Left ventricle myocardium superior (tissue), 1 donor: ENCODE data around the gene C11orf58. TPM values are rescaled to one million over a fixed set of nuclear protein-coding genes. Genes with fewer than 3 reads are reported as not detected.

Experiments used
- ATAC-seq: fragments of 200-7000 bp; cut with Tn5 transposase; one replicate; pipeline ENCODE4 v1.9.1; 2020; ENCODE audit warnings: mild to moderate bottlenecking, moderate library complexity
- DNase-seq: peaks from one replicate; pipeline ENCODE4 v3.0.0-alpha.2; 2020
- intact Hi-C: fragments of 100-400 bp; cut with micrococcal nuclease; formaldehyde crosslinking; loops from one replicate; pipeline ENCODE4 v1.11.0; 2022
- long read RNA-seq: library from polyadenylated mRNA; unstranded; transcript quantifications from one replicate; pipeline ENCODE4 v2.0.0, GENCODE V29; 2021
- total RNA-seq: library from RNA; stranded (reverse); fragmentation: NEBNext Ultra II Directional; extraction: Animal tissue kit (Norgen Biotek cat#: 25700); gene quantifications from one replicate; pipeline ENCODE4 v1.2.1, GENCODE V29; 2021
- donor health status: DM: no; HTN: yes; CAD: no; lungs with severe emphysema.

The C11orf58 gene
- total RNA-seq, result 112 TPM
- long read RNA-seq, full-length matches to known transcripts, result 180 of 188 reads
- long read RNA-seq, partial matches to known transcripts, result 2 of 188 reads
- long read RNA-seq, other reads (novel, unspliced or antisense), result 6 of 188 reads

- DNase-seq, result peak; percentile 95
- intact Hi-C loops, result no loop called here
- peak; percentile 97 for ATAC-seq
Measured at GRCh38 chr11:16738193-16738946, at the start of gene C11orf58. Gene C11orf58 (plus strand): TSS chr11:16738647. CDS start chr11:16738779, 132 bp downstream.

GRCh38 chr11:16690086-16690485, 48.4 kb upstream of the C11orf58 start:
- no peak for ATAC-seq
- intact Hi-C loops, result no loop called here
- no peak for DNase-seq

GRCh38 chr11:16703795-16704194, 34.7 kb upstream of the C11orf58 start:
- intact Hi-C loops, result no loop called here
- no peak for DNase-seq
- ATAC-seq, result no peak

- ATAC-seq (no peak), DNase-seq (no peak)
- intact Hi-C loops, result no loop called here
Measured at GRCh38 chr11:16713594-16713993, 24.9 kb upstream of the C11orf58 start.

GRCh38 chr11:16722581-16723344, 15.7 kb upstream of the C11orf58 start:
- ATAC-seq, result no peak
- intact Hi-C loops, result no loop called here
- no peak for DNase-seq

GRCh38 chr11:16727806-16728205, 10.6 kb upstream of the C11orf58 start:
- intact Hi-C loops, result no loop called here

GRCh38 chr11:16737818-16738192, 642 bp upstream of the C11orf58 start:
- intact Hi-C loops, result no loop called here
- no peak for DNase-seq

More at GRCh38 chr11:16727806-16728205, 10.6 kb upstream of the C11orf58 start:
- DNase-seq, result no peak
- no peak for ATAC-seq

GRCh38 chr11:16738947-16739815, 734 bp downstream of the C11orf58 start:
- ATAC-seq (peak; percentile 0), DNase-seq (no peak)
- intact Hi-C loops, result no loop called here

More at GRCh38 chr11:16737818-16738192, 642 bp upstream of the C11orf58 start:
- ATAC-seq, result peak; percentile 16

GRCh38 chr11:16741473-16741872, 3.0 kb downstream of the C11orf58 start:
- intact Hi-C loops, result no loop called here
- ATAC-seq, result no peak
- DNase-seq, result no peak

GRCh38 chr11:16743478-16743877, 5.0 kb downstream of the C11orf58 start:
- ATAC-seq (no peak), DNase-seq (no peak)
- intact Hi-C loops, result no loop called here

- intact Hi-C loops, result no loop called here
- DNase-seq (no peak), ATAC-seq (no peak)
Measured at GRCh38 chr11:16744128-16744725, 5.8 kb downstream of the C11orf58 start.

GRCh38 chr11:16745950-16746605, 7.6 kb downstream of the C11orf58 start:
- ATAC-seq (no peak), DNase-seq (no peak)
- intact Hi-C loops, result no loop called here

GRCh38 chr11:16749092-16749491, 10.6 kb downstream of the C11orf58 start:
- intact Hi-C loops, result no loop called here
- DNase-seq, result no peak
- no peak for ATAC-seq

GRCh38 chr11:16749666-16750065, 11.2 kb downstream of the C11orf58 start:
- DNase-seq (no peak), ATAC-seq (no peak)
- intact Hi-C loops, result no loop called here

- DNase-seq (no peak), ATAC-seq (no peak)
- intact Hi-C loops, result no loop called here
Measured at GRCh38 chr11:16750417-16750816, 12.0 kb downstream of the C11orf58 start.

GRCh38 chr11:16758382-16759024, 20.1 kb downstream of the C11orf58 start:
- DNase-seq (no peak), ATAC-seq (peak; percentile 29)
- intact Hi-C loops, result no loop called here

GRCh38 chr11:16759857-16760508, 21.5 kb downstream of the C11orf58 start:
- ATAC-seq (no peak), DNase-seq (no peak)
- intact Hi-C loops, result no loop called here

- ATAC-seq, result no peak
- DNase-seq, result no peak
- intact Hi-C loops, result no loop called here
Measured at GRCh38 chr11:16763746-16764145, 25.3 kb downstream of the C11orf58 start.
